ENCODE measurements around the gene HAS3.
A peak's percentile ranks its signal among the peaks of the same experiment; 100 is the strongest.
"Not testable (repeated sequence)": the region's sequence is repeated elsewhere in the genome, so short reads cannot be mapped to it uniquely, and the experiment has no call there.

HAS3 gene

DNA sequence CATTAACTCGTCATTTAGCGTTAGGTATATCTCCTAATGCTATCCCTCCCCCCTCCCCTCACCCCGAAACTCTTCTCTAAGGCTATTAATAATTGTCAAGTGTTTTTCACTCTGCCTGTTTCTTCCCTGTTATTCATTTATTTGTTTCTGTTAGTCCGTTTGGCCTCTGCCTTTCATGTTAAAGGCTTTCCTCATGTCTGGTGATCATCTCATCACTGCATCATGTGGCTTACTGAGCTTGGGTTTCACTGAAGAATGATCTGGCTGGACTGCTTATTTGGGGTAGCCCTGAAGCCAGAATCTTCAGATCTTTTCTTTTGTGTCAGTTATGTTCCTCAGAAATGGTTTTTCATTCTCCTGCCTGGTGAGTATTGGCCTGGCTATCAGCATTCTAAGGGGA lies 36.5 kb downstream of the HAS3 start:
- DNase-seq (ENCODE audit: low read depth, low spot score) = no peak

GRCh38 chr16:69143116-69143515 lies 37.7 kb downstream of the HAS3 start:
- DNase-seq (ENCODE audit: low read depth, low spot score) = no peak

GRCh38 chr16:69145658-69146057 lies 40.2 kb downstream of the HAS3 start:
- no peak for DNase-seq (ENCODE audit: low read depth, low spot score)

GRCh38 chr16:69149621-69150020 lies 44.2 kb downstream of the HAS3 start:
- DNase-seq (ENCODE audit: low read depth, low spot score) = not testable (repeated sequence)

GRCh38 chr16:69150146-69150865 lies 44.9 kb downstream of the HAS3 start:
- peak; percentile 6 for DNase-seq (ENCODE audit: low read depth, low spot score)

DNA sequence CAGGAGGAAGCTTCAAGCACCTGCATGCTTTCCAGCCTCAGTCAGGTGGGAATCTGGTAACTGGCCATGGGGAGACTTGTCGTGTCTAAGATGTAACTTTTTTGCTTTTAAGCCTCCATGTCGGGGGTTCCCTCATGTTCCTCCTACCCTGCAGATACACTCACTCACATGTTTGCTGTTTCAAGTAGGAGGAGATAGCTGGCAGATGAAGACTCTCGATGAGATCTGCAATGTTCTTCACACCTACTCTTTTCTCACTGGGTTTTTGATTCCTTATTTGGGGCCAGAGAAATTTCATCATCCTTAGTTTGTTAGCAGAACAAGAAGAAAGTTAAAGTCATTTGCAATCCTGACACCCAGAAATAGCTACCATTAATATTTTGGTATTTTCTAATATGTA lies 51.7 kb downstream of the HAS3 start:
- DNase-seq (ENCODE audit: low read depth, low spot score) = no peak

DNA sequence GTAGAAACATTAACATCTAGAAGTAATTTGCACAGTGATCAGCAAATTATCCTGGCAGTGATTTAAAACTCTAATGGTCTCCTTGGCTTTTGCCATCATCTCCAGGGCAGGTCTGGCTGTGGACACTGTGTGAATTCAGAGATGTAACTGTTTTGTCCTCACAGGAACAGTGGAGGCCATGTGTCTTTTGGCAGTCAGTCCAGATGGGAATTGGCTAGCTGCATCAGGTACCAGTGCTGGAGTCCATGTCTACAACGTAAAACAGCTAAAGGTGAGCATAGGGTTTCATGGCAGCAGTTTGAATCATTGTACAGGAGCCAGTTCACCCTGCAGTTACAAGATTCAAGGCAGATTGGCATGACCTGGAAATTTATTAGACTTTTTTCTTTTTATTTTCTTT lies 54.7 kb downstream of the HAS3 start:
- DNase-seq (ENCODE audit: low read depth, low spot score) = no peak

DNA sequence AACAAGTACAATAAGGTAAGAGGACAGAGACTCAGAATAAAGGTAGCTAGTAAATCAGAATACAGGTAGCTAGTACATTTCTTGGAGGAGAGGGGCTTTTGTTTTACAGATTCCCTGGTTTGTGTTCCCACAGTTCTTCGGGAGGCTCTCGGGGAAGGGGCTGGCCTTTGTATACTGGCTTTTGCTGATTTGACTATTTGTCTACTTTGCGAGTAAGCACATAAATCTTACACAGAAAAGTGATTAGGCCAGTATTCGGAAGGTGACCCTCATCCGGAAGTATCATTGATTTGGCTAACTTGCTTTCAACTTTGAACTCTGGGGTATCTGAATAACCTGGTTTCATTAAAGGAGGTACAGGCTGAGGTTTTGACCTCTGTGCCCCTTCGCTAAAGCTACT lies 60.1 kb downstream of the HAS3 start:
- no peak for DNase-seq (ENCODE audit: low read depth, low spot score)

DNA sequence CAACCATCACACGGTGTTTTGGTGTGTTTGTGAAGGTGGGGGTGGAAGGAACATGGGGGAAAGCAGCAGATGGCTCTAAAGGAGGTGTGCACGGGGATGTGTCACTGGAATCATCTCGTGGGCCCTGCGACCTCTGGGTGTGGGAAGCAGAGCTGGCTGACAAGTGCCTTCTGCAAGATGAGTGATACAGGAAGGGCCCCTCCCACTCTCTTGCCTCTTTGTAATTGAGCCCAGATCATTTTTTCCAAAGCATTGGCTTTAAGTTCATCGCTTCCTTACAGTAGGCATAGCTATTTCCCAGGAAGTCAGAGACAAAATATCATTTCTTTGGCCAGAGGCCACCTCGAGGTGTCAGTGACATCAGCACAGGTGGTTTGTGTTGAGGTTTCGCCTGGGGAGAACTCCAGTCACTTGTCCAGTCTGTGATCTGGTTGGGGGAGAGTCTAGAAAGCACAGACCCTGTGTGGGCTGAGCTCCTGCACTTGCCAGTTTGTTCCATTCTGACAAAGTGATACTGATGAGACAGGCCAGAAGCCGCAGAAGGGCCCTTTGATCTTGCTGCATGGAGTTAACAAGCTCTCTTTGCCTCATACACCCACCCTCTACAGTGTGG lies 60.9 kb downstream of the HAS3 start:
- DNase-seq (ENCODE audit: low read depth, low spot score) = peak; percentile 56

DNA sequence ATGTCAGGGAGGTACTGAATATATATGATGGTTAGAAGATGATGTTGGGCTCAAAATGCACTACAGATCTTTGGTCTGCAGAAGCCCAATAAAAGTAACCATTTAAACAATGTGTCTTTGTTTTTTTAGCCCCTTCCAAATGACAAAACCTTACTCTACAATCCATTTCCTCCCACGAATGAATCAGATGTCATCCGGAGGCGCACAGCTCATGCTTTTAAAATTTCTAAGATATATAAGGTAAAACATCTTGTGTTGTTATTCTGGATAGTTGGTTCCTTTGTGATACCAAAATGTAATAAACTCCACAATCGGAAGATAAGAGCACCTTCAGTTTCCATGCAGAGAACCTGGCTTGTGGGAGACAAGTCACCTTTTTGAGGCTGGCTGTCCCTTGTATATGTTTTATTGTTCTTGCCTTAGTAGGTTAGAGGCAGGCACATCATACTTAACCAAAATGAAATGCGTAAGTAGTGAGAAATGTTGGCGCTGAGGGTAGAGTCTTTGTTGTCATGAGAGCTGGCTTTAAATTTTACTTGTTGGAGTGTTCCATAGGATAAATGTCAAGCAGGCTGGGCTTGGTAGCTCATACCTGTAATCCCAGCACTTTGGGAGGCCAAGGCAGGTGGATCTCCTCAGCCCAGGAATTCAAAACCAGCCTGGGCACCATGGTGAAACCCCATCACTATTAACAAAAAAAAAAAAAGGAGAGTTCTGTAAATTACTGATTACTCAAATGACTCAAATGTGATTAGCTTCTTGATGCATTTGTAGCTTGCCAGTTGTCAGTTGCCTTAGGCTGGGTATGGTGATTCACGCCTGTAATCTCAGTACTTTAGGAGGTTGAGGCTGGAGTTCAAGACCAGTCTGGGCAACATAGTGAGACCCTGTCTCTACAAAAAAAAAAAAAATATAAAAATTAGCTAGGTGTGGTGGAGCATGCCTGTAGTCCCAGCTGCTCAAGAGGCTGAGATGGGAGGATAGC lies 61.8 kb downstream of the HAS3 start:
- DNase-seq (ENCODE audit: low read depth, low spot score) = no peak

All from activated naive CD8-positive, alpha-beta T cell treated with anti-CD3 and anti-CD28 coated beads, Interleukin-2, amount 50 U/mL, for 16 hours (primary cell).